Measurements from ENCODE around the gene VSIR.

Gene VSIR

DNA sequence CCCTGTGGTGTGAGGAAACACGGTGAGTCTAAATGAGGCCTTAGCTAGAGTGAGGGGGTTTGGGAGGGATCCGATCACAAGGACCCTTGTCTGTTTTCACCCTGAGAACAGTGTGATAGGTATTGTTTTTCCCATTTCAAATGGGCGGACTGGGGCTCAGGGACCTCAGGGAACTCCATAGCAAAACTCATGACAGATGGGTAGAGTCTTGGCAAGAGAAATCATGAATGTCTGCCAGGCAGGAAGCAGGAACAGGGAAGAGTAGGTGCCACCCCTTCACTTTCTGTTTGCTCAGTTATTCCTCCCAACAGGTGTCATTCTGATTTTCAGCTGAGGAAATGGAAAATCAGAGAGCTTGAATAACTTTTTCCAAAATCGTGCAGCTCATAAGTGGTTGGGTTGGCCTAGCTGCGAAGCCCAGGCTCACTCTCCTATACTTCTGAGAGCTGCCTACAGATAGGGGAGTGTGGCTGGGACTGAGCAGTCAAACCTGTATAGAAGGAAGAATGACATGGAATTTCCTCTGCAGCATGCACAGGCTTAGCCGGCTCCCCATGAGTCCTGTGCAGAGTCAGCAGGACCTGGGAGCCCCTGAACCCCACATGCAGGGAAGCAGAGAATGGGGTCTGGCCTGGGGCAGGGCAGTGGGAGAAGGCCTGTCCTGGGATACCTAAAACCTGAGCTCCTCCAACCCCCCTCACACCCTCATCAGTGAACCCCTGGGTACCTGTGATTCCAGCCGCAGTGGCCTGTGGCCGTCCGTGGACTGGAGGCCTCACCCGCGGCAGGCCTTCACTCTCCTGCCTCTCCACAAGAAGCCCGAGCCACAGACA is 36.1 kb downstream of the VSIR start:
- DNase-seq (ENCODE audit: insufficient read length, low spot score): no peak
- no peak for FAIRE-seq

DNA sequence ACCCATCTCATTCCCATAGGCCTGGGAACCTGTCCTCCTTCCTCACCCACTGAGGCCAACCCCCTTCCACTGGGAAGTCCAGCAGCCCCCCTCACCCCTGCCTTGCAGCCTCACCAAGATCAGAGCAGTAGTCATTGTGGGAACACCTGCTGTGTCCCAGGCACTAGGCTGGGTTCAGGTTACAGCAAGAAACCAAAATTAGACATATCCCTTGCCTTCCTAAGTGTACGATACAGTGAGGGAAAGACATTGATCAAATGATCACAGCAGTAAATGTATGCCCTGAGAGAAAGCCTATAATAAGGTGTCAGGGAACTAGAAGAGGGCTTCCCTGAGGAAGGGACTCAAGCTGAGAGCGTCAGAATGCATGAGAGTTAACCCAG is 36.8 kb downstream of the VSIR start:
- FAIRE-seq: no peak

DNA sequence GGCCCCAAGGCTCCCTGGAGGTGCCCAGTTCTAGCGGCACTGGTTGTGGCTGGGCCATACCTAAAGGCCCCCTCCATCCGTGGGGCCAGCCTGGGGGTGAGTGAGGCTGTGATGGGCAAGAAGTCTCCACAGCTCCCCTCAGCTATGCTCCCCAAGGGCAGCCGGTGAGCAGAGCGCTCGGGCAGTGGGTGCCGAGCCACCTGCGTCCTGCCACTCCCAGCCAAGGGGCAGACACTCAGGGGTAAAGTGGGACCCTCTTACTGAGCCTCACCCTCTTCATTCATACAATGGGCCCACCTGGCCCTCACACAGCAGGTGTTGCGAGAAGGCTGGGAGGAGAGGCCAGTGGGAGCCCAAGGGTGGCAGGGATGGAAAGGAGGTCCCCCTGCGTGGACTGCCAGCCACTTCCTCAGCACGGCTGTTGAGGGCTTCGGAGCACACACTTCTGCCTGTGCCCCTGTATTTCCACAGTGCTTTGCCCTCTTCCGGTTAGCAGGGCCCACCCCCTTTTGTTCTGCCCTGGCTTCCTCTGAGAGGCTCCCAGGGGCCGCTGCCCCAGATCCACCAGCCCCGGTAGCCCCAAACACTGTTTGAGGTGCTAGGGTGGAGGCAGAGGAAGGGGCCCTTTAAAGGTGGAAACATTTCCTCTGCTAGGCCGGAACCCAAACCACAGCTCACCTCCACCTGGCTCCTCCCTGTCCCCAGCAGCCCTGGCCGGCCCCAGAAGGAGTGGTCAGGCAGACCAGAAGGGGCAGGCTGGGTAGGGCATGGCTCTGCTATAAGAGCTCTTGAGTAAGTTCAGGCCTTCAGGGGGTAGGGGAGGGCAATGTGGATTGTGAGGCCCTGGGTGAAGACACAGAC is 37.4 kb downstream of the VSIR start:
- DNase-seq (ENCODE audit: insufficient read length, low spot score): no peak
- FAIRE-seq: no peak

More for the DNA sequence above, 36.8 kb downstream of the VSIR start:
- DNase-seq (ENCODE audit: insufficient read length, low spot score): no peak

DNA sequence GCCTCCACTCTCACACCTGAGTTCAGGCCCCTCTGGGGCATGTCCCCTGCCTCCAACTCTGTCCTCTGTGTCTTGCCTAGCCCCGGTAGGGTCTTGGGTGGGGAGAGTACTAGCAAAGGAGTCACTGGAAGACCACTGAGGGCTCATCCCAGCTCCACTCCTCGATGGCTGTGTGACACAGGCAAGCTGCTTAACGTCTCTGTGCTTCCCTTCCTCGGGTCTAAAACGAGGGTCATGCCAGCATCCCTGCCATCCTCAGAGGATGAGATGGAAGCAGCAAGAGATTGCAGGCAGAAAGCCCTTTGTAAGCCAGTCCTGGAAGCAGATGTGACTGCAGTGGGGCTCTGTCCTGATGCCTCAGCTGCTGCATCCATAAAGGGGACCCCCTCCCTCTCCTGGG is 38.5 kb downstream of the VSIR start:
- FAIRE-seq (no peak), DNase-seq (ENCODE audit: insufficient read length, low spot score) (no peak)

DNA sequence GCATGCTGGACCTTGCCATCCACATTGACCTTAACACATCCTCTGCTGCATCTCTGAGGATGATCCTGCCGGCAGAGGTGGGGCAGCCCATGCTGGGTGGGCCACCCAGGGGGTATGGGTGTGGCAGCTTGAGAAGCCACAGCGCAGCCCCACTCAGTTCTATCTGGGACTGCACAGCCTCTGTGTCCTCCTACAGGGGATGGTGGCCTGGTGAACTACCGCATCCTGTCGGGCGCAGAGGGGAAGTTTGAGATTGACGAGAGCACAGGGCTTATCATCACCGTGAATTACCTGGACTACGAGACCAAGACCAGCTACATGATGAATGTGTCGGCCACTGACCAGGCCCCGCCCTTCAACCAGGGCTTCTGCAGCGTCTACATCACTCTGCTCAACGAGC is 41.5 kb downstream of the VSIR start:
- FAIRE-seq: no peak

DNA sequence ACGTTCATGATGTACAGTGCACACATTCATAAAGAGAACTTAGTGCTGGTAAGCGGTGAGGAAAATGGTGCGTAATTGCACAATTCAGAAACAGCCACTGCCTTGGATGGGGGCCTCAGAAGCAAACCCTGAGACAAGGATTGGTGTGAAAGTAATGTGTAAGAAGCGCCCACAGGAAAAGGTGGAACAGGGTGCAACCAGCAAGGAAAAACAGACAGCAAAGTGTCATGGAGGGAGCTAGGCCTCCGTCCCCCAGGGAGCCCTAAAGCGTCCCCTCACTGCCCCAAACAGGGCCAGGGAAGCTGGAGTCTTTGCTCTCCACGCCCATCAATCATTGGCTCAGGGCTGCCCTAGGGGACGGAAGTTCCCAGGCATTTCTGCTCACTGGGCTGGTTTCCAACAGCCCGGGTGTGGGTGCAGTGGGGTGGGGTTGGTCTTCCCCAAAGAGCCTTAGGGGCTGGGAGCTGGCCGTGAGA is 44.1 kb downstream of the VSIR start:
- peak; percentile 67 for FAIRE-seq
- peak; percentile 75 for DNase-seq (ENCODE audit: insufficient read length, low spot score)

More for the DNA sequence above, 41.5 kb downstream of the VSIR start:
- no peak for DNase-seq (ENCODE audit: insufficient read length, low spot score)

DNA sequence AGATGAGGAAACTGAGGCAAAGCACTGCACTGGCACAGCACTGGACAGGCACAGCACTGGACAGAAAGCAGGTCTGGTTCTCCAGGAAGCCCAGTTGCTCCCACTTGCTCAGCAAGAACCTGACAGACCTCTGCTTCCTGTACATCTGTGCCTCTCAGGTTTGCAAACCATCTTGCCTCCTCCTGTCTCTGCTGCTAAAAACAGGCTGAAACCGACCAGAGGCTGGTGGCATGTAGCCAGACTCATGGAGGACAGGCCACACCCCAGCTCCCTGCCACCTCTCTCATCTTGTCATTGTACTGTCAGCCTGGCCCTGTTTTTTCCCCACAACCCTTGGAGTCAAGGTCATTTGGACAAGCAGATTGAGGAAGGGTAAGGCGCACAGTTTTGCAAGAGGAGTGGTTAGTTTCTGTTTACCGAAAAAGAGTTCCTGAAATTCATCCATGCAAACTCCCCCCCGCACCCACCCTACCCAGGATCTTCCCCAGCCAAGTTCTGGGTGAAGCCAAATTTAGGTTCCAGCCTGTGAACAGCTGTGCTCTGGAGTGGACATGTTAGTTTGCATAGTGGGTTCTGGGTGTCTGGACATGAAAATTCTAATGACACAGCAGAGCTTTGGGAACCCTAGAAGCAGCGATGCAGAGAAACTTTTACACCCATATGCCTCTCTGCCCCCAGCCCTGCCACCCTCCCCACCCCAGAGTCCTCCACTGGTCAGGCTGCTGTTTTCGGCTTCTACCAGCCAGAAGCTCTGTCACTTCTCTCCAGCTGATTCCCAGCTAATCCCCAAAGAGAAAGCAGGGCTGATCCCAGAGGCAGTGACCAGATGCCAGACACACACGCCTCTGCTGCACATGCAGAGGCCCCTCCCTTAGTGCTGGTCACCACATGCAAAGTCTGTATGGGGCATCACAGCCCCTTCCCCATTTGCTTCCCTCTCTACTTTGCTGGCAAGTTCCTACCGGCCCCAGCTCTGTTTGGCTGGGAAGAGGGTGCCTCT is 45.3 kb downstream of the VSIR start:
- DNase-seq (ENCODE audit: insufficient read length, low spot score) (no peak), FAIRE-seq (no peak)

DNA sequence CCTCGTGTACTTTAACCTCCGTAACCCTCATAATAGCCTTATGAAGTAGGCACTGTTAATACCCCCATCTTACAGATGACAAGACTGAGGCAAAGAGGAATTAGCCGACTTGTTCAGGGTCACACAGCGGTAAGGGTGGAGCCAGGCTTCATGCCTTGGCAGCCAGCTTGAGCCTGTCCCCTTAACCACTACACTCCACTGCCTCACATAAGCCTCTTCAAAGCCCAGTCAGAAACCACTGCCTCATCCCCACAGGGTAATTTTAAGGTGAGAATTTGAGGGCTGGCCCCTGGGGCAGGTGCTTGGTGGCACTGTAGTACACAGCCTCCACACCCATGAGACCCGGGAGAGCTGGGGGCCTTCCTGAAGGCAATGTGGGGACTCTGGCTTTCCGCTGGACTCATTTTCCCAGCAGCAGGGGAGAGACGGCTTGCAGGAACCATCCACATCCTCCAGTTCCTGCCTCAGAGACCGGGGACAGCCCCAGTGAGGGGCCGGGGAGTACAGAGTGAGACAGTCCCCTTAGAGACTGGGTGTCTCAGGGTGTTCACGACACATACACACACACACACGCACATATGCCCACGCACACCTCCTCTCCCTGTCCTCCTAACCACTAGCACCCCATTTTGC is 46.1 kb downstream of the VSIR start:
- FAIRE-seq (peak; percentile 16), DNase-seq (ENCODE audit: insufficient read length, low spot score) (no peak)

DNA sequence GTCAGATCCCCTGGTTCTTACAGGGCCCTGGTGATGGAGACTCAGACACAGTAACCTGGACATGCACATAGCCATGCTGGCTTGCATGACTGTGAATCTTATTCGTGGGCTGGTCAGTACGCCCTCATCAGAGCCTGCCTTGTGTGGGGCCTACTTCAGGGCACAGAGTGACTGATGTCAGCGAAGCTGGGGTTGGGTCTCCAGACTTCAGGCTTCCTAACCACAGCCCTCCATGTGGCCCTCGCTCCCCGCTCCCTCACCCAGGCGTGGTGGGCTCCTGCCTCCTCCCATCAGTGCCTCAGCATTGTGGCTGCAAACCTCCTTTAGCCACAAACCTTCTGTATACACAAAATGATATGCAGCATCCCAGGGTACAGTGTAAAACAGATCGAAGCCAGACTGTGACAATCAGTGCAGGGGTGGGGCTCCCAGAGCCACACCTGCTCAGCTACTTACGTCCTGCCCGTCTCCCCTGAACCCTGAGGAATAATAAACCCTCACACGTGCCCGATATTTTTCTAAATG is 46.7 kb downstream of the VSIR start:
- FAIRE-seq (peak; percentile 52), DNase-seq (ENCODE audit: insufficient read length, low spot score) (no peak)

DNA sequence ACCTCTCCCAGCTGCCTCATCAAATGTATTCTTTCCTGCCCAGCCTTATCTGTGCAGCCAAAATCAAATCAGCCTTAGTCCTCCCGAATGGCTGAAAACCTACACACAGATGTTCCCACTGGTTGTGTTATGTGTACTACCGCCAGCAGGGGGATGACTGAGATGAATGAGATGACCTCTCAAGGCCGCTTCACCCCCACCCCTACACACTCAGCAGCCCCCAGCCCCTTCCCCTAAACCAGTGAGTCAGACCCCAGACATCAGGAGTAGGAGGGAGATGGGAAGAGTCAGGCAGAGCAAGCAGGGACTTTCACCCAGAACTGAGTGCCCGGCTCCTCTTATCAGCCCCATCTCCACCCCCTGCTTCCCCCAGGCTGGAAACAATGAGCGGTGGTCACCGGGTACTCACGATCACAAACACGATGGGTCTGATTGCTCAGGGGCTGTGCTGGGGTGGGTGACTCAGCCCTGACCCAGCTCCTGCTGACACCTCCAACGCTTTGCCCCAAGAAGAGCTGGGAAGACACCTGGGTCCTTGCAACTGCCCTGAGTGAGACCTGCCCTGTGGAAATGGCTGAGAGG is 47.2 kb downstream of the VSIR start:
- DNase-seq (ENCODE audit: insufficient read length, low spot score): peak; percentile 49
- FAIRE-seq: peak; percentile 89

DNA sequence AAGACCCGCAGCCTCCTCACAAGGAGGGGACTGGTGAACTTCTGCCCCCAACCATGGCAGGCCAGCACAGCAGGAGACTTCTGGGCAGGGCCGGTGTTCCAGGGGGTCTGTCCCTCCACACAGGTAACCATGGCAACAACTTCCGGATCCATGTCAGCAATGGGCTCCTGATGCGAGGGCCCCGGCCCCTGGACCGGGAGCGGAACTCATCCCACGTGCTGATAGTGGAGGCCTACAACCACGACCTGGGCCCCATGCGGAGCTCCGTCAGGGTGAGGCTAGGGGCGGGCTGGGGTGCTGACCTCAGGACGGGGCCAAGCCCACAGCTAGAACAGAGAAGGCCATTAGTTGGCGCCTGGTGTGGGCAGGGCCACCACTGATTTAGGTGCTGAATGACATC is 48.1 kb downstream of the VSIR start:
- no peak for FAIRE-seq
- no peak for DNase-seq (ENCODE audit: insufficient read length, low spot score)

DNA sequence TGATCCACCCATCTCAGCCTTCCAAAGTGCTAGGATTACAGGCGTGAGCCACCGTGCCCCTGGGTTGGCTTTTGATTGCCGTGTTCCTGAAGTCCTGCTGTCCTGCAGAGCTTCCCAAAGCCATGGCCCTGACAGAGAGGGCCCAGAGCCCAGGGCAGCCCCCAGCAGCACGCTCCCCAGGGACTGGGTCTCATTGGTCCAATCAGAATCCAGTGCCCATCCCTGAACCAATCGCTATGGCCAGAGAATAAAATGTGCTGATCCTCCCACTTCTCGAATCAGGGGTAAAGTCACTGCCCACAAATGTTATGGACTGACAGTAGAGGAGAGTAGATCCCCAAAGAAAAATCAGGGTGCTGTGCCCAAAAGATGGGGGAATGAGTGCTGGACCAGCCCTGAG is 48.8 kb downstream of the VSIR start:
- DNase-seq (ENCODE audit: insufficient read length, low spot score) (no peak), FAIRE-seq (no peak)

DNA sequence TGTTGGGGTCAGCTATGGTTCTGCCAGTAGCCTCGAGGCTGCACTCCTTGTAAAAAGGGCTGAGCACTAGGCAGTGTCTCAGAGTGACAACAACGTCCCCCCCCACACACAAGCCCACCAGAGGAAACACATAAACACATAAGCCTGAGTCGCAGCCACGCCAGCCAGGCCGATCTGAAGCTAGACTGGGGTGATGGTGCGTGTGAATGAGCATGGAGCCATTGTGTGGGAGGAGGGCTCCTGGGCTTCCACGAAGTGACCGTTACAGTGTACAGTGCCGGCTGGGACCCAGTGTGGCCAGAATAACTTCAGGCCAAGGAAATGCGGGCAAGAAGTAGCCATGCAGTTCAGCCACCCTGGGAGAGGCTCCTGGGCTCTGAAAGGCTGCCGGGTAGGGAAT is 50.0 kb downstream of the VSIR start:
- FAIRE-seq (no peak), DNase-seq (ENCODE audit: insufficient read length, low spot score) (no peak)

DNA sequence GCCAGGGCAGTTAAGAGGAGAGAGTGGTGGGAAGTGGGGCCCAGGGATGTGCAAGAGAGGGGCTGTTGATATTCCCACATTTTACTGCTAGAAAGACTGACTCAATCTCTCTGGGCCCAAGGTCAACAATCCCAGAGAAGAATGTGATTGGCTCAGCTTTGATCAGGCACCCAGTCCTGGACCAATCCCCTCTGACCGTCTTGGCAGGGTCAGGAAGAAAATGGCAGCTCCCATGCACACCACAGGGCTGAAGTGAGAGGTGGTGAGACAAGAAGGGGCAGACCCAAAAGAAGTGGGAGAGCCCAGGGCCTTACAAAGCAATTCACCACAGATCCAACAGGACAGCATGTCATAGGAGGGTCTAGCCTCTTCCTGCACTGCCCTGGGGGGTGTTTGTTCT is 50.5 kb downstream of the VSIR start:
- DNase-seq (ENCODE audit: insufficient read length, low spot score): no peak
- FAIRE-seq: no peak

DNA sequence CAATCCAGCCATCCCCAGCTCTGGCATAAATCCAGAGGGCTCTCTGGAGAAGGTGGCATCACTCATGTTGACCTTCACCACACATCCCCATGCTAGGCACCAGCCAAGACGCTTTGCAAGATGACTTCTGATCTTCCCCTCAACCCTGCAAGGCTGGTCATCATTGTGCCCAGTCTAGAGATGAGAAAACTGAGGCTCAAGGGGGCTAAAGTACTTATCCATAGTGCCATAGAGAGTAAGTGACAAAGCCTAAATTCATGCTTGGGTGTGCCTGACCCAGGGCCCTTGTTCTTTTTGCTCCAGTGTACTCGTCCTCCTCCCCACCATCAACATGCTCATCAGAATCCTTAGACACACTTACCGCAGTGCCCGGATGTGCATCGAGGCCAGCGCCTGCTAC is 52.0 kb downstream of the VSIR start:
- no peak for FAIRE-seq
- DNase-seq (ENCODE audit: insufficient read length, low spot score): no peak

DNA sequence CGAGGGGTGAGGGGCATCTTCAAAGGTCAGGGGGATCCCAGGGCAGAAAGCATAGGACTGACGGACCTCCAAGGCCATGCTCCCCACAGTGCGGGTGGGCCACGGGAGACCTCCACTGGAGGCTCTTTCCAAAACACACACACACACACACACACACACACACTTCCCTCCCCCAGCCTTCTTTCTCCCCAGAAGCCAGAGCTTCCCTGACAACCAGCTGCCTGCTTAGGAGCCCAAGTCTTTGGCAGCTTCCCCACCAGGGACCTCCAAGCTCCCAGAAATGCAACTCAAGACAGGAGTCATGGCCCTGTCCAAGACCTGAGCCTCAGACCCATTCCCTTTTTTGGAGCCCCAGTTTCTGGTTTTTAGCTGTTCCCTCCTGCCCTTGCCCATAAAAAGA is 53.0 kb downstream of the VSIR start:
- FAIRE-seq: no peak
- DNase-seq (ENCODE audit: insufficient read length, low spot score): no peak

DNA sequence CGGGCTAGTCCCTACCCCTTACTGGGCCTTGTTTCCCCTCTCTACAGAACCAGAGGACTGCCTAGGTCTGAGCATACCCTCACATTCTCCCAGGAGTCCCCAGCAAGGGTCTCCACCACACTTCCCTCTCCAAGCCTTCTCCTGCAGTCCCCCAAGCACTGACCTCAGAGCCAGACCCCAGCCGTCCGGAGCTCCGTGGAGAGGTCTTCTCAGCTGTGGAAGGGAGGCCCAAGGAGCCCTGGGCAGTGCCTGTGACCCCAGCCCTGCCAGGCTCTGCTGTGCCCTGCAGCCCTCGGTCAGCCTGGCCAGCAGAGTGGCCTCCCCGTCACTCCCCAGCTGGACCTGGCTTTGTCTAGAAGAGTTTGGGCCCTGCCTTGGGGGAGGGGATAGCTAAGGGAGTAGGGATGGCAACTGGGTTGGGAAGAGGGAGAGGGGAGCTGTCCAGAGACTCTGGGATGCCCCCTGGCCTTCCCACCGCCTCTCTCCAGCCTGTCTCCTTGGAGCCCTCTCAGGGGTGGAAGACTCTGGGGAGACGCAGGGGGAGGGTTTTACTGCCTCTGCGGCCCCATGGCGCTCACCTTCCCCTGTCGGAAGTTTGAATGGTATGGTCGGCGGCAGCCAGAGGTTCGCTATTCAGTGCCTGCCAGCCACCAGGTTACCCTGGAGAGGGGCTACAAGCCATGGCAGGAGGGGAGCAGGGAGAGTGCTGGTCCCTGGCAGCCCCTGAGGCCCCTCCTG is 53.7 kb downstream of the VSIR start, which contains the start of gene C10orf105:
C10orf105 (minus strand) TSS at position 315 of the 738 bp plus-strand sequence. CDS start 3,441 bp downstream, outside the sequence.
- no peak for FAIRE-seq
- no peak for DNase-seq (ENCODE audit: insufficient read length, low spot score)

DNA sequence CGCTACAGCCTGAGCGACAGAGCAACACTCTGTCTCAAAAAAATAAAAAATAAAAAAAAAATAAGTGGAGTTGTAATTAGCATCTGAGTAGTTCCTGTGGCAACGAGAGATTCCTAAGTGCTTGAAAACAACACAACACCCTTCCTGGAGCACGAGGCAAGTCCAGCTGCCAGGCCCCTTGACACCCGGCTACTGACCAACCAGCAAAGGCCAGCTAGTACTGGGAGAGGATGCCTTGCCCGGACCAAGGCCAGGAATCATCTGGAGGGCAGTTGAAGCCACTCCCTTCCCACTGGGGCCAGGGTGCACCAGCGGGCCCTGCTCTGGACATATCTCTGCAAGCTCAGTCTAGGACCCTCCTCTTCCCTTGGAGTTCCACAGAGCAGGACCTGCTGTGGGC is 54.3 kb downstream of the VSIR start:
- FAIRE-seq (no peak), DNase-seq (ENCODE audit: insufficient read length, low spot score) (no peak)
